H1 (cell line): Measurements from ENCODE around the gene CPSF4. TPM values are rescaled to one million over a fixed set of nuclear protein-coding genes. Genes with fewer than 3 reads are reported as not detected.

ENCODE experiments used
- ASH2L ChIP-seq: fragments of 200-600, 300-600 bp; sonication (generic); IDR thresholded peaks from one replicate; pipeline ENCODE4 v1.7.1; 2017; ENCODE audit warnings: low read length
- BCL11A ChIP-seq, 2 experiments: IDR thresholded peaks; one replicate each; pipeline ENCODE4 v1.6.1; 2011; ENCODE audit warnings: low read depth in 2 of 2, low read length in 2 of 2, mild to moderate bottlenecking in 2 of 2
- CEBPB ChIP-seq: IDR thresholded peaks from 2 replicates; pipeline ENCODE4 v1.6.1; 2012; ENCODE audit warnings: low read depth, low read length
- CHD1 ChIP-seq: IDR thresholded peaks from 2 replicates; pipeline ENCODE4 v1.6.1; 2012; ENCODE audit warnings: low read depth, low read length, improper control_type of control experiment
- CREB1 ChIP-seq: IDR thresholded peaks from 2 replicates; pipeline ENCODE4 v1.6.1; 2012; ENCODE audit warnings: inconsistent platforms
- CTBP2 ChIP-seq: IDR thresholded peaks from 2 replicates; pipeline ENCODE4 v1.7.0; 2011; ENCODE audit warnings: borderline replicate concordance, mild to moderate bottlenecking, moderate library complexity, mixed read lengths, low read length; ENCODE audit not compliant: insufficient read depth, insufficient read length
- EP300 ChIP-seq, 2 experiments: IDR thresholded peaks; 1 replicate in 1 of 2; 2 replicates in 1 of 2; pipeline ENCODE4 v1.6.1; 2011 to 2012; ENCODE audit warnings: low read depth in 2 of 2, low read length in 2 of 2, mild to moderate bottlenecking in 2 of 2, borderline replicate concordance in 1 of 2, inconsistent platforms in 1 of 2, moderate library complexity in 1 of 2
- EZH2 ChIP-seq: fragments of 200-600 bp; sonication (generic); IDR thresholded peaks from 2 replicates; pipeline ENCODE4 v1.7.1; 2012; ENCODE audit warnings: low read depth, mild to moderate bottlenecking, moderate library complexity, low read length, inconsistent platforms; ENCODE audit not compliant: severe bottlenecking
- MAFK ChIP-seq: IDR thresholded peaks from 2 replicates; pipeline ENCODE4 v1.6.1; 2012; ENCODE audit warnings: low read depth, mild to moderate bottlenecking, improper control_type of control experiment, low read length
- NANOG ChIP-seq: IDR thresholded peaks from 2 replicates; pipeline ENCODE4 v1.6.1; 2011; ENCODE audit warnings: low read length, low read depth, mild to moderate bottlenecking, inconsistent platforms; ENCODE audit not compliant: insufficient read depth, poor library complexity, severe bottlenecking
- PHF8 ChIP-seq: fragments of 200-600 bp; sonication (generic); conservative IDR thresholded peaks from 2 replicates; pipeline ENCODE4 v1.7.1; 2012; ENCODE audit warnings: low read depth, mild to moderate bottlenecking, inconsistent platforms, low read length, moderate library complexity
- POLR2A ChIP-seq, 2 experiments: IDR thresholded peaks; 1 replicate in 1 of 2; 2 replicates in 1 of 2; pipeline ENCODE4 v1.6.1; 2011; ENCODE audit warnings: low read depth in 2 of 2, low read length in 2 of 2, mild to moderate bottlenecking in 2 of 2; ENCODE audit errors: control extremely low read depth in 1 of 2
- POLR2AphosphoS5 ChIP-seq: IDR thresholded peaks from 2 replicates; pipeline ENCODE4 v1.6.1; 2011; ENCODE audit warnings: low read depth, low read length
- RAD21 ChIP-seq, 2 experiments: IDR thresholded peaks in 1 of 2; conservative IDR thresholded peaks in 1 of 2; 2 replicates each; pipeline ENCODE4 v1.6.1; 2011; ENCODE audit warnings: low read depth in 2 of 2, low read length in 2 of 2, improper control_type of control experiment in 1 of 2, inconsistent platforms in 1 of 2, mild to moderate bottlenecking in 1 of 2, moderate library complexity in 1 of 2
- RNF2 ChIP-seq: fragments of 200-900, 300-1000 bp; sonication (generic); IDR thresholded peaks from 2 replicates; pipeline ENCODE4 v1.7.1; 2016; ENCODE audit warnings: borderline replicate concordance, low read depth, mild to moderate bottlenecking, antibody characterized with exemption, low read length; ENCODE audit not compliant: poor library complexity, severe bottlenecking; ENCODE audit errors: missing control alignments
- SRF ChIP-seq: IDR thresholded peaks from 2 replicates; pipeline ENCODE4 v1.6.1; 2011; ENCODE audit warnings: mild to moderate bottlenecking, low read depth, low read length, moderate library complexity
- TBP ChIP-seq: IDR thresholded peaks from 2 replicates; pipeline ENCODE4 v1.6.1; 2011; ENCODE audit warnings: low read depth, low read length, improper control_type of control experiment
- YY1 ChIP-seq: IDR thresholded peaks from 2 replicates; pipeline ENCODE4 v1.6.1; 2011; ENCODE audit warnings: low read depth, mild to moderate bottlenecking, low read length
- polyA plus RNA-seq, 7 experiments: library from polyadenylated mRNA; depleted of rRNA in 3 of 7; stranded (reverse) in 5 of 7; unstranded in 2 of 7; fragments of >200 nt in 5 of 7; fragments of 200-250 nt in 2 of 7; gene quantifications; 1 replicate in 5 of 7; 2 replicates in 1 of 7; 4 replicates in 1 of 7; pipeline versions ENCODE4 v1.2.1 to v1.2.3, GENCODE V29; 2011 to 2013; ENCODE audit warnings: missing spikeins in 2 of 7, mixed read lengths in 2 of 7
- total RNA-seq: library from RNA; stranded (reverse); fragmentation: NEBNext Ultra II Directional; extraction: Animal tissue kit (Norgen Biotek cat#: 25700); gene quantifications from 2 replicates; pipeline ENCODE4 v1.2.1, GENCODE V29; 2021
- TF ChIP-seq, protein P1 (sequence below), 3 experiments: IDR thresholded peaks; 1 replicate in 2 of 3; 2 replicates in 1 of 3; pipeline versions ENCODE4 v1.5.1 to v1.6.1; 2011; ENCODE audit warnings: low read length in 3 of 3, mild to moderate bottlenecking in 3 of 3, inconsistent platforms in 2 of 3, low read depth in 1 of 3, moderate library complexity in 1 of 3; ENCODE audit not compliant: insufficient read depth in 1 of 3; ENCODE audit errors: control extremely low read depth in 1 of 3

The CPSF4 gene
- total and polyA plus RNA-seq, 2 of the 8 experiments (the other 6 are each of a cell fraction or from before 2014, with no cell fraction given) = 77.5 to 103 TPM

- TF ChIP-seq NANOG = no peak
- TF ChIP-seq POLR2A (IDR thresholded peaks at IDR 0.05; ENCODE audit: control extremely low read depth in 1 of 2, low read depth in 2 of 2, low read length in 2 of 2) = peak in 1 of 2 experiments; percentile 83; a peak in 2 of 3 replicates
- no peak for TF ChIP-seq CEBPB
- peak; percentile 70 for TF ChIP-seq POLR2AphosphoS5
- TF ChIP-seq CREB1 = peak; percentile 78
- peak; percentile 67; the same call in 1 of the 2 replicates for TF ChIP-seq YY1
- TF ChIP-seq, protein P1, sequence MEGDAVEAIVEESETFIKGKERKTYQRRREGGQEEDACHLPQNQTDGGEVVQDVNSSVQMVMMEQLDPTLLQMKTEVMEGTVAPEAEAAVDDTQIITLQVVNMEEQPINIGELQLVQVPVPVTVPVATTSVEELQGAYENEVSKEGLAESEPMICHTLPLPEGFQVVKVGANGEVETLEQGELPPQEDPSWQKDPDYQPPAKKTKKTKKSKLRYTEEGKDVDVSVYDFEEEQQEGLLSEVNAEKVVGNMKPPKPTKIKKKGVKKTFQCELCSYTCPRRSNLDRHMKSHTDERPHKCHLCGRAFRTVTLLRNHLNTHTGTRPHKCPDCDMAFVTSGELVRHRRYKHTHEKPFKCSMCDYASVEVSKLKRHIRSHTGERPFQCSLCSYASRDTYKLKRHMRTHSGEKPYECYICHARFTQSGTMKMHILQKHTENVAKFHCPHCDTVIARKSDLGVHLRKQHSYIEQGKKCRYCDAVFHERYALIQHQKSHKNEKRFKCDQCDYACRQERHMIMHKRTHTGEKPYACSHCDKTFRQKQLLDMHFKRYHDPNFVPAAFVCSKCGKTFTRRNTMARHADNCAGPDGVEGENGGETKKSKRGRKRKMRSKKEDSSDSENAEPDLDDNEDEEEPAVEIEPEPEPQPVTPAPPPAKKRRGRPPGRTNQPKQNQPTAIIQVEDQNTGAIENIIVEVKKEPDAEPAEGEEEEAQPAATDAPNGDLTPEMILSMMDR (IDR thresholded peaks at IDR 0.05; ENCODE audit: control extremely low read depth in 1 of 3, insufficient read depth in 1 of 3, low read depth in 1 of 3, low read length in 3 of 3) = no peak
- TF ChIP-seq MAFK = no peak
- TF ChIP-seq PHF8 = peak; percentile 99
- TF ChIP-seq RAD21 (IDR thresholded peaks at IDR 0.05 in 1 of 2, conservative IDR thresholded peaks at IDR 0.05 in 1 of 2; ENCODE audit: low read depth in 2 of 2, low read length in 2 of 2) = no peak
- TF ChIP-seq TBP = peak; percentile 65; the same call in 1 of the 2 replicates
- TF ChIP-seq EZH2 = no peak
- peak in 1 of 2 experiments; percentile 49; a peak in 1 of 3 replicates for TF ChIP-seq EP300 (IDR thresholded peaks at IDR 0.05; ENCODE audit: borderline replicate concordance in 1 of 2, low read depth in 2 of 2, low read length in 2 of 2)
- TF ChIP-seq CTBP2 = no peak
- TF ChIP-seq BCL11A (IDR thresholded peaks at IDR 0.05; ENCODE audit: low read depth in 2 of 2, low read length in 2 of 2) = no peak
- TF ChIP-seq SRF = peak; percentile 98
- peak; percentile 76 for TF ChIP-seq ASH2L
- no peak for TF ChIP-seq RNF2
- no peak for TF ChIP-seq CHD1
Measured at GRCh38 chr7:99438573-99439480, at the start of gene CPSF4, which contains the start of gene PTCD1 (continued).
